Astrocyte of the spinal cord (primary cell): ENCODE data around the gene MATN4.

Experiments
- DNase-seq: peaks from one replicate; pipeline ENCODE4 v3.0.0; 2011; ENCODE audit warnings: low read depth, low spot score
- H3K4me3 ChIP-seq: 2 replicates; pipeline ENCODE4 v1.5.1; 2011; ENCODE audit warnings: low read depth, mild to moderate bottlenecking, low read length, moderate library complexity
- CTCF ChIP-seq: IDR thresholded peaks from 2 replicates; pipeline ENCODE4 v1.5.1; 2012; ENCODE audit warnings: low read depth, mild to moderate bottlenecking, low read length, inconsistent platforms
- in situ Hi-C: cut with HindIII; loops from 2 replicates; pipeline ENCODE4 v1.10.0; 2017; ENCODE audit warnings: low sequenced_read_pairs

The MATN4 gene

GRCh38 chr20:45330476-45330875 lies 22.4 kb upstream of the MATN4 start:
- TF ChIP-seq CTCF, result no peak
- no peak for DNase-seq
- H3K4me3 ChIP-seq, result no peak overlapping the region
- in situ Hi-C loops, result no loop called here

GRCh38 chr20:45329497-45330319 lies 21.6 kb upstream of the MATN4 start:
- DNase-seq, result no peak
- TF ChIP-seq CTCF, result no peak
- in situ Hi-C loops, result no loop called here
- no peak overlapping the region for H3K4me3 ChIP-seq

- no peak overlapping the region for H3K4me3 ChIP-seq
- in situ Hi-C loops, result no loop called here
- TF ChIP-seq CTCF, result no peak
- DNase-seq, result no peak
Observed at GRCh38 chr20:45328451-45328850, 20.4 kb upstream of the MATN4 start.

GRCh38 chr20:45325371-45325770 lies 17.3 kb upstream of the MATN4 start:
- no peak for DNase-seq
- TF ChIP-seq CTCF, result no peak
- in situ Hi-C loops, result no loop called here
- H3K4me3 ChIP-seq, result no peak overlapping the region

GRCh38 chr20:45323731-45324130 lies 15.6 kb upstream of the MATN4 start:
- TF ChIP-seq CTCF, result no peak
- in situ Hi-C loops, result no loop called here
- H3K4me3 ChIP-seq, result no peak overlapping the region
- DNase-seq, result no peak

- in situ Hi-C loops, result no loop called here
- TF ChIP-seq CTCF, result peak; percentile 18
- no peak overlapping the region for H3K4me3 ChIP-seq
- DNase-seq, result no peak
Observed at GRCh38 chr20:45322952-45323383, 14.9 kb upstream of the MATN4 start.
